NCI-H1048 (cell line): ENCODE data around the gene ZNF687.

Experiments
- DNase-seq: peaks from one replicate; lab custom pipeline; 2025; lab: John Stamatoyannopoulos, UW

The ZNF687 gene

DNA sequence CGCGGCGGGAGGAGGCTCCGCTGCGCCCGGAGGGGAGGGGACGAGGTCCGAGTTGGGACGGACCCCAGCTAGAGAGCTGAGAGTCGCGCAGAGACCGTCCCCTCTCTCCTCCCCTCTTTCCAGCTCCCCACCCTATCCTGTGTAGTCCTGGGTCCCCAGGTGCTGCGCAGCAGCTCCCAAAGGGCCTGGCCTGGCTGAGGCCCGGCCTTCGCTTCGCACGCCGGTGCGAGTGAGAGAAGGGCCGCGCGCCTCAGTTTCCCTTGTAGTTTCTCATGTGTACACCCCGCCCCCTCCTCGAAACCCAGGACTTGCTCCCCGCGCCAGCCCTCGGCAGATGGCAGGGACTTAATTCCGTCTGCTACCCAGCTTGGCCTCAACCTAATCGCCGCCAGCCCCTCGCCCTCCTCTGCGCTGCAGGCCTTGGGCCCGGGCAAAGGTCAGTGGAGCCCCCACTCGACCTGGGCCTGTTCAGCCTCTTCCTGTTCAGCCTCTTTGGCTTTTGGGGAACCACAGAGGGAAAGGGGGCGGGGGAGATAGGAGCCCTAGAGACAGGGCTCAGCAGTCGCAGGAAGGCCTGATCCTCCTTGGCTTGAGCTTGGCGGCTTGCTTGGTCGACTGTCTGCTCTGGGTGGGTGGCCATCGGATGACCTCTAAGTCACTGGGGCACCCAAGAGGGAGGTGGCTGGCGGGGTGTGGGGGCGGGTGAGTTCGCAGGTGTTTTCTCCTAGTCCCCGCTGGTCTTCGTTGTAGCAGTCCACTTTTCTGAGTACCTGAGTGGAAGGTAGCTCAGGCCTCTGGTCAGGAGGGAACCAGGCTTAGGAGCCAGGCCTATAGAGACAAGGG lies 1.0 kb downstream of the ZNF687 start:
- DNase-seq = no peak

DNA sequence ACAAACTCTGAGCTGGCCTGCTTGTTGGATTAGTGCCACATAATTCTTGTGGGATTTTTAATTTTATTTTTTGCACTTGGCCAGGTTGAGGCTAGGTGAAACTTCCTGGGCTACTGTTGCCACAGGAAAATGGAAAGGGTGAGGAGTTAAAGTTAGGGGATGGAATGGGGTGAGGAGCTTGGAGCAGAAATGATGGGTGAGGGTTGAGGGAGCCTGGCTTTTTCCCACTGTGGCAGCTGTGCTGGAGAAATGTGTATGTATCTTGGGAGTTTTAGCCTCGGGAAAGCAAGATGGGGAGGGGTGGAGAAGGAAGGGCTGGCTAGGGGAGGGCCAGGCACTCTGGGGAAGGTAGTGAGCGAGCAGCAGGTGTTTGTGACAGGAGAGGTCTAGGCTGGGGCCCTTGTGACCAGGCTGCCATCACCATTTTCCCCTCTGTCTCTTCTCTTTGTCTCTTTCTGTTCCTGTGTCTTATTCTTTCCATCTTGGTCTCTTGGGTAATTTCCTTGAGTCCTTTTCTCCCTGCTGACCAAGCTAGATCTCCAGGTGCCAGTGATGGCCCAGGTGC lies 2.0 kb downstream of the ZNF687 start:
- DNase-seq = no peak

DNA sequence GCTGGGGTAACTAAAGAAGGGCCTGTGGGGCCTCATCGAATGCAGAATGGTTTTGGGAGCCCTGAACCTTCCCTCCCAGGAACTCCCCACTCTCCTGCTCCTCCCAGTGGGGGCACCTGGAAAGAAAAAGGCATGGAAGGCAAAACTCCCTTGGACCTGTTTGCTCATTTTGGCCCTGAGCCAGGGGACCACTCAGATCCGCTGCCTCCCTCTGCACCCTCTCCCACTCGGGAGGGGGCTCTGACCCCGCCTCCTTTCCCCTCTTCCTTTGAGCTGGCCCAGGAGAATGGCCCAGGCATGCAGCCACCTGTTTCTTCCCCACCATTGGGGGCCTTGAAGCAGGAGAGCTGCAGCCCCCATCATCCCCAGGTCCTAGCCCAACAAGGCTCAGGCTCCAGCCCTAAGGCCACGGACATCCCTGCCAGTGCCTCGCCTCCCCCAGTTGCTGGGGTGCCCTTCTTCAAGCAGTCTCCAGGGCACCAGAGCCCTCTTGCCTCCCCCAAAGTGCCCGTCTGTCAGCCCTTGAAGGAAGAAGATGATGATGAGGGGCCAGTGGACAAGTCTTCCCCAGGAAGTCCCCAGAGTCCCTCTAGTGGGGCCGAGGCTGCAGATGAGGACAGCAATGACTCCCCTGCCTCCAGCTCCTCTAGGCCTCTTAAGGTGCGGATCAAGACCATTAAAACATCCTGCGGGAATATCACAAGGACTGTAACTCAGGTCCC lies 4.7 kb downstream of the ZNF687 start:
- DNase-seq = no peak

DNA sequence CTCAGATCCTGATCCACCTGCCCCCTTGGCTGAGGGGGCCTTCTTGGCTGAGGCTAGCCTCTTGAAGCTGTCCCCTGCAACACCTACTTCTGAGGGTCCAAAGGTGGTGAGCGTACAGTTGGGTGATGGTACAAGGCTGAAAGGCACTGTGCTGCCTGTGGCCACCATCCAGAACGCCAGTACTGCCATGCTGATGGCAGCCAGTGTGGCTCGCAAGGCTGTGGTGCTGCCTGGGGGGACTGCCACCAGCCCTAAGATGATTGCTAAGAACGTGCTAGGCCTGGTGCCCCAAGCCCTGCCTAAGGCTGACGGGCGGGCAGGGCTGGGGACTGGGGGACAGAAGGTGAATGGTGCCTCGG lies 5.2 kb downstream of the ZNF687 start:
- DNase-seq = no peak

DNA sequence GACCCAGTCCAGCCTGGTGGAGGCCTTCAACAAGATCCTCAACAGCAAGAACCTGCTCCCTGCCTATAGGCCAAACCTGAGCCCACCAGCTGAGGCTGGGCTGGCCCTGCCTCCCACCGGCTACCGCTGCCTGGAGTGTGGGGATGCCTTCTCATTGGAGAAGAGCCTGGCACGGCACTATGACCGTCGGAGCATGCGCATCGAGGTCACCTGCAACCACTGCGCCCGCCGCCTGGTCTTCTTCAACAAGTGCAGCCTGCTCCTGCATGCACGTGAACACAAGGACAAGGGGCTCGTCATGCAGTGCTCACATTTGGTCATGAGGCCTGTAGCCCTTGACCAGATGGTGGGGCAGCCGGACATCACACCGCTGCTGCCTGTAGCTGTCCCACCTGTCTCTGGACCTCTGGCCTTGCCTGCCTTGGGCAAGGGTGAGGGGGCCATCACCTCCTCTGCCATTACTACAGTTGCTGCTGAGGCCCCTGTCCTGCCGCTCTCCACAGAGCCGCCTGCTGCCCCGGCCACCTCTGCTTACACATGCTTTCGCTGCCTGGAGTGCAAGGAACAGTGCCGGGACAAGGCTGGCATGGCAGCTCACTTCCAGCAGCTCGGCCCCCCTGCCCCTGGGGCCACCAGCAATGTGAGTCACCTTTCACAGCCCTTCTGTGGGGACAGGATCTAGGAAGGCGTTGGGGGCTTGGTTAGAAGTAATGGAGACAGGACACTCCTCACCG lies 5.8 kb downstream of the ZNF687 start:
- no peak for DNase-seq

DNA sequence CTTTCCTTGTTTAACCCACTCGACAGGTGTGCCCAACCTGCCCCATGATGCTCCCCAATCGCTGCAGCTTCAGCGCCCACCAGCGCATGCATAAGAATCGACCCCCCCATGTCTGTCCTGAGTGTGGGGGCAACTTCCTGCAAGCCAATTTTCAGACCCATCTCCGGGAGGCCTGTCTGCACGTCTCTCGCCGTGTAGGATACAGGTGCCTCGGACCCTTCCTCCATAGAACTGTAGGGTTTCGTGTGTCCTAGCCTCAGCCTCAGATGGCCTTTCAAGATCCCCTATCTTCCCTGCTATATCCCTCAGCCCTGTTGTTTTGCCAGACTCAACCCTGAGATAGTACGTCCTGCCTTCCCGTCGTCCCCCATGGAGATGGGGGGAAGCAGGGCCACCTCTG lies 6.4 kb downstream of the ZNF687 start:
- no peak for DNase-seq

DNA sequence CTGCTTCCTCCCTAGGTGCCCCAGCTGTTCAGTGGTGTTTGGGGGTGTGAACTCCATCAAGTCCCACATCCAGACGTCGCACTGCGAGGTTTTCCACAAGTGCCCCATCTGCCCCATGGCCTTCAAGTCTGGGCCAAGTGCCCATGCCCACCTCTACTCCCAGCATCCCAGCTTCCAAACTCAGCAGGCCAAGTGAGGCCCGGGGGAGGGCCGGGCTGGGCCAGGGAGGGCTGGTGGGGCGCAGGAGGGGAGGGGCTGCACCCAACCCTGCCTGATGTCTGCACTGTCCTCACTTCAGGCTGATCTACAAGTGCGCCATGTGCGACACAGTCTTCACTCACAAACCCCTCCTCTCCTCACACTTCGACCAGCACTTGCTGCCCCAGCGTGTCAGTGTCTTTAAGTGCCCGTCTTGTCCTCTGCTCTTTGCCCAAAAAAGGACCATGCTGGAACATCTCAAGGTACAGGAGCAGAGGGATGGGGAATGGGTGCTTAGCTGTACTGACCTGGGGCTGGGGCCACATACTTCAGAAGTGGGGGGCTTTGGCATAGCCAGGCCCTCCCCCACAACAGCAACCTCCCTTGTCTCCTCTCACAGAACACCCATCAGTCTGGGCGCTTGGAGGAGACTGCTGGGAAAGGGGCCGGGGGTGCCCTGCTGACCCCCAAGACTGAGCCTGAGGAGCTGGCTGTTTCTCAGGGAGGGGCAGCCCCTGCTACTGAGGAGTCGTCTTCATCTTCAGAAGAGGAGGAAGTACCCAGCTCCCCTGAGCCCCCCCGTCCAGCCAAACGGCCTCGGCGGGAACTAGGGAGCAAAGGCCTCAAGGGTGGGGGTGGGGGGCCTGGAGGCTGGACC lies 7.2 kb downstream of the ZNF687 start:
- no peak for DNase-seq

DNA sequence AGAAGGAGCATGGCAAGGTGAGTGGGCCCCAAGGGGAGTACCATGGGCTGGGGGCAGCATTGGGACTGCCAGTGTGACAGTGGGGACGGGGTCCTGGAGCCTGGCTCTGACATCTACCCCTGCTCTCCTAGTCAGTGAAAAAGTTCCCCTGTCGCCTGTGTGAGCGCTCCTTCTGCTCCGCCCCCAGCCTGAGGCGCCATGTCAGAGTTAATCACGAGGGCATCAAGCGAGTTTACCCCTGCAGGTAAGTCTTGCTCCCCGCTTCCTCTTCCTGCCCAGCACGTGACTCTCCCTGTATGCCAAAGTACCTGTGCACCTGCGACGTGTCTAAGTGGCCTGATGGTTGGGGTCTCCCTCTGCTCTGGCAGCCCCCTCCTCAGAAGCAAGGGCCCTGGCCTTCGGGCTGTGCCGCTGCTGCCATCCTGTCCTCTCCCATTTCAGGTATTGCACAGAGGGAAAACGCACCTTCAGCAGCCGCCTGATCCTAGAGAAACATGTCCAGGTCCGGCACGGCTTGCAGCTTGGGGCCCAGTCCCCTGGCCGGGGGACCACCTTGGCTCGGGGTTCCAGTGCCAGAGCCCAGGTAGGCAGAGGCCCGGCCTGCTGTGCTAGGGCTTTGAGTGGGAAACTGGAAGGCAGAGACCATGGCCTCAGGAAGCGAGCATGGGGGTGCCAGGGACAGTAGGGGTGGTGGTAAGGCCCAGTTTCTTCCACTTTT lies 8.1 kb downstream of the ZNF687 start:
- DNase-seq = no peak

DNA sequence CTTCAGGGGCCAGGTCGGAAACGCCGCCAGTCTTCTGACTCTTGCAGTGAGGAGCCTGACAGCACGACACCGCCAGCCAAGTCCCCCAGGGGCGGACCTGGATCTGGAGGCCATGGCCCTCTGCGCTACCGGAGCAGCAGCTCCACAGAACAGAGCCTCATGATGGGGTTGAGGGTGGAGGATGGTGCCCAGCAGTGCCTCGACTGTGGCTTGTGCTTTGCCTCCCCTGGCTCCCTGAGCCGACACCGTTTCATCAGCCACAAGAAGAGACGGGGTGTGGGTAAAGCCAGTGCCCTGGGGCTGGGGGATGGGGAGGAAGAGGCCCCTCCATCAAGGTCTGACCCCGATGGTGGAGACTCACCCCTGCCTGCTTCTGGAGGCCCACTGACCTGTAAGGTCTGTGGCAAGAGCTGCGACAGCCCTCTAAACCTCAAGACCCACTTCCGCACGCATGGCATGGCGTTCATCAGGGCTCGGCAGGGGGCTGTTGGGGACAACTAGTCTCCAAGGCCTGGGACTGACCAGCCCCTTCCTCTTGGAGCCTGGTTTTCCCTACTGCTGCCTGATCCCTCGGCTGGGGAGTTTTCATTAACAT lies 8.7 kb downstream of the ZNF687 start:
- DNase-seq = no peak

DNA sequence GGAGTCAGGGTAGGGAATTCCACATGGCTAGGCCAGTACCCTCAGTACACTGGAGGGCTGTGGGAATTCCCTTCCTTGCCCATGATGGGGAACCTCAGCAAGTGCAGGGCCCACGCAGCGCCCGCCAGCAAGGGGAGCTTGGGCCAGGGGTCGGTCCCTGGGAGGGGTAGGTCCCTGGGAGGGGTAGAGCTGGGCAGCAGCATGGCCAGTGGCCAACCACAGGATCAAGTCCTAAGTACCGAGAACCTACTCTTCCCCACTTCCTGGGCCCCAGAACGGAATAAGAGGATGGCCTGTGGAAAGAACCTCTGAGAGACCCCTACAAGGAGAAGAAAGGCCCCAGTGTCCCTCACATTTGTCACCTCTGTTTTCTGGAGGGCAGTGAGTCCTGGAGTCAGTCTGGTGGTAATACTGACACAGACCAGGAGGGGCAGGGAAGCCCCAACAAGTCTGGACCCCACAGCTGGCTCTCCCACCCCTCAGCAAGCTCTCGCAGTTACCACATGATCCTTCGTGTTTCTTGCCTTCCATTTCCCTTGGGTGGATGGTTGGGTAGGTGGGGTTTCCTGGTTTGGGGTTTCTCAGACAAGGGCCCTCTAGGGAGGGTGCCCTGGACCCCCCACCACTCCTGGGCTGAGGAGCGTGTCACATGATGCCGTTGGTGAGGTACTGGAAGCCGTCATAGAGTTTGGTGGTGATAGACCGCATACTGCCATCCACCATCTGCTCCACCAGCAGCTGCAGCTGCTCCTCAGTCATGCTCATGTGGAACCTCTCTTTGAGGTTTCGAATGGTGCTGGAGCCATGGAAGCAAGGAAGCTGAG lies 10.3 kb downstream of the ZNF687 start:
- no peak for DNase-seq

DNA sequence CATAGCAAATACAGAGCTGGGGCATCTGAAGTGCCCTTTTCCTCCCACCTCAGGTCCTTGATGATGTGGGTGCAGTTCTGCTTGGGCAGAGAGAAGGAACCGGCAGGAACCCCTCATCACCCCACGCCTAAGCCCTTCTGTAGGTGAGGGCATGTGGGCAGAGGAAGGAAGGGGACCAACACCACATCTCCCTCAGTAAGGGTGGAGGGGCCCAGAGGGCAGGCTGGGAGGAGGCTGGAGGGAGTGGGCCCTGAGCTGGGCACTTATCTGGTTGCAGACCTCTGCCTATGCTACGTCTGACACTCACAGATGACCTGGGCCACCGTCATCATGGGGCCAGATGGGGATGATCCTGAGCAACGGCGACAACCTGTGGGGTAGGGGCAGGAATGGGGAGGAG lies 11.0 kb downstream of the ZNF687 start:
- no peak for DNase-seq

DNA sequence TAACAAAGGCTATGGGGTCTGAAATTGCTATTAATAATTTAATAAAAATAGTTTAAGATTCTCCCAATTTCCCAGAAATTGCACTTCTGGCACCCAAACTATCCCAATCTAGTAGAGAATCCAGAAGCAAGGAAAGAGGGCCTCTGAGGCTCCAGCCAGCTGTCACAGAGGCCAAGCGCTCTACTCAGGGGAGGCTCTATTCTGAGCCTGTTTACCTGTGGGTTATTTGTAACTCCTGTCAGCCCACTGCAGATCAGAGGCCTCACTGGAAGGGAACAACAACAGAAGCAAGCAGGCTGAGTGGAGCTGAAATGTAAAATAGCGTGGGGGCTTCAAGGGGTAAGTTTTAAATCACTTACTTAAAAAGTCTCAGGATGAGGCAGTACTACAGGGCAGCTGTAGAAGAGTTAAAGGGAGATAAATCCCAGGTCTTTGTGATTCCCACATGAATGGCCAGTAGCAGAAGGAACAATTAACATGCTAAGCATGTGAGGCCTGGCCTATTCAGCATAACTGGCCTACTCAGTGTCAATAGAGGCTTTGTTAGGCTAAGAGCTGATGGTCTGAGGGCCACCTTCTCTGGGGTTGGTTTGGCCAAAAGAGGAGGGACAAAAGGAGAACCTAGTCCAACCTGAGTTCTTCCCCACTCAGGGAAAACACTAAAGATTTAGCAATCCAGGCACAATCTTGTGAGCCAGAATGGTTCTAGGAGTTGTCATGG lies 12.8 kb downstream of the ZNF687 start:
- DNase-seq = no peak

DNA sequence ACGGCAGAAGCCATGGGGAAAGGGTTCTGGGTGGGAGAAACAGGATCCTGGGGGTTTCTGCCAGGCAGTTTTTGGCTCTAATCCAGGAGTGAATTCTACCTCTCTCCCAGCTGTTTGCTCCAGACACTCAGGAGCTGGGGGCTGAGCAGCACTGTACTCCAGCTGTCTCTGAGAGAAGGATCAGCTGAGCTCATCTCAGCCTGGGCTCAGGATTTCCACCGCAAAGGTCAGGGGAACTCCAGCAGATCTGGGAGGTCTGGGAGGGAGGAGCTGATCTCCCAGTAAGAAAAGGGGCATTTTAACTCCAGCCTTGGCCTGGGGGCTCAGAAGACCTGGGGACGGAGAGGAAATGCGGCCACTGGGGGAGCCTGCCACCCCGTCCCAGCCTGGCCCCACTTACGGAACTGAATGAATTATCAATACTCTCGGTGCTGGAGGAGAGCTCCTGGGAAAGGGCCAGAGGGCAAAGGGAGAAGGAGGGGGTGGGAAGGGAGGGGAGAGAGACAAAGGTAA lies 27.8 kb downstream of the ZNF687 start:
- DNase-seq = no peak

DNA sequence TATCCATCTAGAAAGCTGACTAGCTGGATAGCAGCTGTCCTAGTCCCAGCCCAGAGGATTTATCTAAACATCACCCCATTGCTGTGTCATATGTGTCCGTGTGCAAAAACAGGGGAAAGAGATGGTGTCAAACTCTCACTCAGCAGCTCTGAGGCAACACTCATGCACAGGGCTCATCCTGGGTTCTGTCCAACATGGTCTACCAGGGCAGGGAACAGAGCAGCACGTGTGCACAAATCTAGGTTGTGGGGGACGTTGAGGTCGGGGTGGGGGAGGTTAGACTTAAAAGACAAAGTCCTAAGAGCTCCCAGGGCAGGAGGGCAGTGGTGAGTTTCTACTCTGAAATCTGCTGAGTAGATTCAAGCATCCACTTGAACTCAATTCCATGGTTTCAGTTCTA lies 28.9 kb downstream of the ZNF687 start:
- no peak for DNase-seq

DNA sequence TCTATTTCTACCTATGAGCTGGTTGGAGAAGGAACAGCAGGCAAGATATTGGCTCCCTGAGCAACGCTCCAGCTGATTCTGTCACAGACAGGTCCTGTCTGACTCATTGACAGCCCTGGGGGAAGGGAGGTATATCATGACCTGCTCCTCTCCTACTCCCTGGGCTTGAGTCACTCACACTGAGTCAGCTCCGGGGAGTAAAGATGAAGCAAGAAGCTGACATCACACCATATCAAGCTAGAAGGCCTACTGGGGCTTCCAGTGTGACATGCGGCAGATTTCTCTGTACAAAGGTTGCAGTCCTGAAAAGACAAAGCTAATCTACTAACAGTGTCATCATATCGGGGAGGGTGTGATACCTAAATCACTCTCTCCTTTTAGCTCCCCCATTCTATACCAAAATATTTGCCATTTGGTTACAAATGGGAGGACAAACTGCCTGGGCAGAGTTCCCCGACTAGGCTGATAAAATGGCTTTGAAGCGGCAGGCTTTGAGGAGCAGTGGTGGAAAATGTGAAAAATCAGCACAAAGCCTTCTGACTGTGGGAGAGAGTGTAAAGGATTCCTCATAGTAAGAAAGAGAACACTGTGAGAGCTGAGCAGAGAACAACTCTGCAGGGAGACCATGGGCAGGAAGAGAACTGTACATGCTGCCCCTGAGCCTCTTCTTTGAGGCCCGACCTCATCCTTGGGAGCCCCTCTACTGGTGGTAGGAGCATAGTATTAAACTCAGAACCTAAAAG lies 29.7 kb downstream of the ZNF687 start:
- no peak for DNase-seq

DNA sequence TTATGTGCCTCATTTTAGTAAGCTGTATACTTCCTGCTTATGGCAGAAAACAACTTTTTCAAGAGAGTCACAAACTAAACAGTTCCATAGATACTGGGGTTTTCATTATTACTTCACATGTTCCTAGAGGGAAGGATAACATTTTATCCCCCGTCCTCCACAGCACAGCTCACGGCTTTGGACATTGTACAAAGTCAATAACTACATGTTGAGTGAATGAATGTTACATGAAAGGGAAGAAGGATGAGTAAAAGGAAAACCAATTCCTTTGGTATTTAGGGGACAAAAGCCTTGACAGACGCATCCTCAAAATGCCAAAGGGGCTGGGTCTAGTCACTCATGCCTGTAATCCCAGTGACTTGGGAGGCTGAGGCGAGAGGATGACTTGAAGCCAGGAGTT lies 30.3 kb downstream of the ZNF687 start:
- DNase-seq = no peak

DNA sequence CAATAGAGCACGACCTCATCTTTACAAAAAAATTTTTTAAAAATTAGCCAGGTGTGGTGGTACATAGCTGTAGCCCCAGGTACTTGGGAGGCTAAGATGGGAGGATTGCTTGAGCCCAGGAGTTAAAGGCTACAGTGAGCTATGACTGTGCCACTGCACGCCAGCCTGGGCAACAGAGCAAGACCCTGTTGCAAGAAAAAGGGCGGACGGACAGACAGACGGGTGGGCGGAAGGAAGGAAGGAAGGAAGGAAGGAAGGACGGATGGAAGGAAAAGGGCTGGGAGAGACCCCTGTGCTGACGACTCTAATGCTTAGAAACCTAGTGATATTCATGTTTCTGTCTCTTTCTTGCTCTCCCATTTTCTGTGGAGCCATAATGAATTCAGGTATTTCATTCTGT lies 30.7 kb downstream of the ZNF687 start:
- DNase-seq = no peak

DNA sequence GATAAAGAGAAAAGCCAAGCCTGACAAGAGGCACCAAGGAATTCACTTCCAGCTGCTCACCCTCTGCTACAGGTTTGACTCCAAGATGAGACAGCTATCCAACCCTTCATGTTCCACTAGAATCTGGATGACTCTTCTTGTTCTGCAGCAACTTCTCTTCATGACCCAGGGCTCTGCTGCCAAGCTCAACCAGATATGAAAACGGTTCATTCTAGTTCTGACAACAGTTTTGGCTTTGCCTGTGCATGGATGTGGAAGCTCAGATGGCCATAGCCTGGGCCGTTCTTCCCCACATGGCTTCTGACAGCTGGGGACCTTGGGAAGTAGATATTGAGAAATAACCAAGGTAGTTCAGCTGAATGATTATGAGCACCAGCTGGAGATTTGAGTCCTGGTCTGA lies 31.4 kb downstream of the ZNF687 start:
- DNase-seq = no peak
